ENCODE measurements around the gene PDXP.
A peak's percentile ranks its signal among the peaks of the same experiment; 100 is the strongest.

The PDXP gene

GRCh38 chr22:37610480-37611129, 47.9 kb upstream of the PDXP start:
- Histone ChIP-seq H3K9me3 (ENCODE audit: control insufficient read depth, insufficient read depth, low read depth, low read length) (no peaks in the 10 kb centered on the region), H3K4me1 (ENCODE audit: control insufficient read depth, insufficient read depth, low read length) (peaks cover 8% of the 10 kb centered on the region), H3K36me3 (ENCODE audit: control insufficient read depth in 2 of 2, insufficient read depth in 1 of 2, low read length in 2 of 2) (peaks cover 0 to 17% of the 10 kb centered on the region in 2 experiments), H3K27ac (ENCODE audit: extremely low read depth, low read depth, low read length) (no peak overlapping the region), H3K4me3 (ENCODE audit: low read depth, low read length) (no peak overlapping the region)
- TF ChIP-seq ZNF16 (tag by site-specific recombination; IDR thresholded peaks at IDR 0.05; ENCODE audit: low read depth) (no peak), KLF1 (tag by site-specific recombination; IDR thresholded peaks at IDR 0.05) (peak; percentile 96)
- ChIA-PET CTCF (interaction anchor here (1.0 to 5.6 kb wide), 6 partner anchors 13 to 72 kb away, joined by 3 to 60 read pairs (median 6); no protein-coding TSS in a partner anchor), POLR2A (interaction anchor here (1.2 to 2.8 kb wide), 4 partner anchors 8 to 64 kb away, joined by 4 to 8 read pairs (median 6); partner anchors contain the start of genes LGALS1 and PDXP)

- Histone ChIP-seq H3K36me3 (ENCODE audit: control insufficient read depth in 2 of 2, insufficient read depth in 1 of 2, low read length in 2 of 2) (peaks cover 0 to 20% of the 10 kb centered on the region in 2 experiments), H3K4me3 (ENCODE audit: low read depth, low read length) (no peak overlapping the region), H3K27ac (ENCODE audit: extremely low read depth, low read depth, low read length) (no peak overlapping the region), H3K4me1 (ENCODE audit: control insufficient read depth, insufficient read depth, low read length) (peaks cover 8% of the 10 kb centered on the region), H3K9me3 (ENCODE audit: control insufficient read depth, insufficient read depth, low read depth, low read length) (no peaks in the 10 kb centered on the region)
- ChIA-PET CTCF (interaction anchor here (0.6 to 2.8 kb wide), 7 partner anchors 12 to 294 kb away, joined by 3 to 8 read pairs (median 4); no protein-coding TSS in a partner anchor), POLR2A (no interaction called here)
- TF ChIP-seq GLIS1 (tag by site-specific recombination; IDR thresholded peaks at IDR 0.05) = peak; percentile 61
- TF ChIP-seq ZNF341 (tag by site-specific recombination; IDR thresholded peaks at IDR 0.05; ENCODE audit: low read depth) = no peak
- peak; percentile 70 for TF ChIP-seq ZIC2 (tag by site-specific recombination; IDR thresholded peaks at IDR 0.05)
- no peak for TF ChIP-seq ZNF558 (tag by site-specific recombination; IDR thresholded peaks at IDR 0.05)
- TF ChIP-seq ZNF664 (tag by site-specific recombination; IDR thresholded peaks at IDR 0.05) = no peak
- TF ChIP-seq ZNF16 (tag by site-specific recombination; IDR thresholded peaks at IDR 0.05; ENCODE audit: low read depth) = no peak
- no peak for TF ChIP-seq TSHZ1 (tag by site-specific recombination; IDR thresholded peaks at IDR 0.05; ENCODE audit: borderline replicate concordance)
These were observed 47.3 kb upstream of the PDXP start for GRCh38 chr22:37611207-37611606.

GRCh38 chr22:37616201-37617083, 42.1 kb upstream of the PDXP start:
- ChIA-PET CTCF (interaction anchor here (0.6 to 2.9 kb wide), 7 partner anchors 9 to 114 kb away, joined by 3 to 19 read pairs (median 3); no protein-coding TSS in a partner anchor), POLR2A (interaction anchor here (1.1 to 1.3 kb wide), 2 partner anchors 8 to 70 kb away, joined by 3 to 10 read pairs; partner anchors contain the start of genes GGA1 and NOL12)
- TF ChIP-seq ZNF138 (tag by site-specific recombination; IDR thresholded peaks at IDR 0.05; ENCODE audit: borderline replicate concordance) = no peak
- no peak for TF ChIP-seq IKZF3 (tag by site-specific recombination; IDR thresholded peaks at IDR 0.05)
- no peak for TF ChIP-seq ZNF449 (tag by site-specific recombination; IDR thresholded peaks at IDR 0.05)
- no peak for TF ChIP-seq ZNF768 (tag by site-specific recombination; IDR thresholded peaks at IDR 0.05)
- peak; percentile 25; the same call in 1 of the 2 replicates for TF ChIP-seq FEZF1 (tag by site-specific recombination; IDR thresholded peaks at IDR 0.05)
- 0 out of 2 replicates have a peak, but pooled peaks have one; percentile 23 for TF ChIP-seq SP2 (tag by site-specific recombination; IDR thresholded peaks at IDR 0.05)
- peak; percentile 71; the same call in 1 of the 2 replicates for TF ChIP-seq ATF2 (tag by site-specific recombination; IDR thresholded peaks at IDR 0.05; ENCODE audit: low read depth)
- TF ChIP-seq ZNF623 (tag by site-specific recombination; IDR thresholded peaks at IDR 0.05) = peak; percentile 73
- TF ChIP-seq GLIS2 (tag by site-specific recombination; IDR thresholded peaks at IDR 0.05) = no peak
- H3K36me3 ChIP-seq (ENCODE audit: control insufficient read depth in 2 of 2, insufficient read depth in 1 of 2, low read length in 2 of 2) = peaks cover 11 to 67% of the 10 kb centered on the region in 2 experiments
- H3K9me3 ChIP-seq (ENCODE audit: control insufficient read depth, insufficient read depth, low read depth, low read length) = no peaks in the 10 kb centered on the region
- no peak overlapping the region for H3K27ac ChIP-seq (ENCODE audit: extremely low read depth, low read depth, low read length)
- no peaks in the 10 kb centered on the region for H3K4me1 ChIP-seq (ENCODE audit: control insufficient read depth, insufficient read depth, low read length)
- no peak overlapping the region for H3K4me3 ChIP-seq (ENCODE audit: low read depth, low read length)

All from HEK293 (cell line).